Gastrocnemius medialis (tissue), 4 donors: Measurements from ENCODE around the gene HDAC5. TPM values are rescaled to one million over a fixed set of nuclear protein-coding genes. Genes with fewer than 3 reads are reported as not detected.

Experiments used
- ATAC-seq, 2 donors: fragments of 150-250 bp; one replicate each; pipeline ENCODE4 v1.9.1; 2016
- DNase-seq, 2 donors: peaks; one replicate each; pipeline ENCODE4 v3.0.0-alpha.2; 2019
- H3K27ac ChIP-seq, 4 donors: fragments of 200-600 bp; sonication (generic); 1 replicate in 1 of 4; 2 replicates in 3 of 4; pipeline ENCODE4 v1.5.1; 2016 to 2018; ENCODE audit warnings: mild to moderate bottlenecking in 2 of 4, moderate library complexity in 1 of 4
- H3K27me3 ChIP-seq, 3 donors: fragments of 200-600 bp; sonication (generic) in 2 of 3; 1 replicate in 1 of 3; 2 replicates in 2 of 3; pipeline versions ENCODE4 v1.5.1 to v1.6.0; 2016 to 2019; ENCODE audit warnings: mild to moderate bottlenecking in 1 of 3, moderate library complexity in 1 of 3
- H3K36me3 ChIP-seq, 2 donors: fragments of 200-600 bp; sonication (generic) in 1 of 2; one replicate each; pipeline ENCODE4 v1.5.1; 2017 to 2018
- H3K4me1 ChIP-seq, 2 donors: fragments of 200-600 bp; sonication (generic) in 1 of 2; one replicate each; pipeline ENCODE4 v1.5.1; 2016 to 2017; ENCODE audit warnings: mild to moderate bottlenecking in 2 of 2
- H3K4me3 ChIP-seq, 4 donors: fragments of 200-600 bp; sonication (generic) in 3 of 4; 1 replicate in 1 of 4; 2 replicates in 3 of 4; pipeline ENCODE4 v1.5.1; 2016 to 2019; ENCODE audit warnings: mild to moderate bottlenecking in 2 of 4
- H3K9me3 ChIP-seq, 3 donors: fragments of 200-600 bp; sonication (generic) in 2 of 3; 1 replicate in 1 of 3; 2 replicates in 2 of 3; pipeline ENCODE4 v1.5.1; 2016 to 2019
- POLR2A ChIP-seq, 2 donors: fragments of 450-650 bp; IDR thresholded peaks; one replicate each; pipeline ENCODE4 v1.6.1; 2017; ENCODE audit warnings: antibody characterized with exemption in 2 of 2, mild to moderate bottlenecking in 2 of 2, moderate library complexity in 2 of 2
- in situ Hi-C, 4 donors: fragments of 200-750 bp; cut with MboI; loops; one replicate each; pipeline versions ENCODE4 v1.15.0 to v1.8.0; 2017; ENCODE audit warnings: low sequenced_read_pairs in 4 of 4
- intact Hi-C: fragments of 100-400 bp; cut with DNase I; formaldehyde crosslinking; loops from one replicate; pipeline ENCODE4 v1.15.1; 2023; ENCODE audit warnings: low total_unique reads
- total RNA-seq, 4 donors: library from RNA; depleted of rRNA; stranded (reverse); fragments of >200 nt; gene quantifications; one replicate each; pipeline versions ENCODE4 v1.1.0 to v1.2.3, GENCODE V29; 2016
- TF ChIP-seq, protein P1 (sequence below), 5 experiments: fragments of 450-650 bp in 3 of 5; fragments of 200-600 bp in 2 of 5; sonication (generic) in 2 of 5; IDR thresholded peaks in 4 of 5; conservative IDR thresholded peaks in 1 of 5; 1 replicate in 4 of 5; 2 replicates in 1 of 5; pipeline ENCODE4 v1.5.1; 2016 to 2019; ENCODE audit warnings: antibody characterized with exemption in 5 of 5, mild to moderate bottlenecking in 3 of 5, moderate library complexity in 3 of 5

Gene HDAC5
- total RNA-seq: 100 to 1,000 TPM in 2 of 4 donors, 10 to 100 TPM in 2; 36.5 to 301 (median 88.0) TPM

DNA sequence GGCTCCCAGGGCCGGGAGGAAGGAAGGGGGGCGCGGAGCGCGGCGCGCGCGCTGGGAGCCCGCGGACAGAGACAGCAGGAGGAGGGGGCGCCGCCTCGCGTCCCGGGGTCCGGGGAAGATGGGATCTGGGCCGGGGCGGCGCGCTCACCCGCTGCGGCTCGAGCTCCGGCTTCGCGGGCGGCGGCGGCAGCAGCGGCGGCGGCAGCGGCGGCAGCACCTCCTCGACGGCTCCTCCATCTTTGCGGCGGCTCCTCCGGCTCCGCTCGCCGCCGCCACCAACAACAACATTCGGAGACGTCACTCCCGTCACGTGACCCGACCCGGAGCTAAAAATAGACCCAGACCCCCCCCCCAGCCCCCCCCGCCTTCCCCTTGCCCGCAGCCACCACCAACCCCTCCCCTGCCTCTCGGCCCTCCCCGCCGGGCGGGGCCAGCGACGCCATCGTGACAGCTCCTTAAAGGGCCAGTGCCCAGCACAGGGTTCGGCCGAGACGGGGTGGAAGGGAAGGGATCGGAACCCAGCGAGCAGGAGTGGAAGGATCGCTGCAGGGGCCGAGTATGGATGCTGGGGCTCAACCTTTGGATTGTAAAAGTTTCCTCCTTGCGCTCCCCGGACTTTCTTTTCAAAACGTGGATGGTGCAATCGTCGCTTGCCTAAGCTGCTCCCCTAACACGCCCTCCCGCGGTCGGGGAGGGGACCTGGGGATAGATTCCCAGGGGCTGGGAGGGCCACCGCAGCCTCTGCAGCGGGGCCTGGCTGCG is at the start of gene HDAC5:
HDAC5 (minus strand) TSS at position 286 of the 762 bp plus-strand sequence. CDS start 6,126 bp downstream, outside the sequence.
- H3K4me1 ChIP-seq: peaks cover 42 to 48% of the 10 kb centered on the region in 2 donors
- H3K27me3 ChIP-seq: no peaks in the 10 kb centered on the region
- in situ Hi-C loops (loop anchor here in 2 of 4 donors (5.0 to 10.0 kb wide), 2 partner anchors 56 to 59 kb away; partner anchors contain the start of gene LSM12 (in 2 of the 2)), intact Hi-C loops (loop anchor here (1.0 to 5.0 kb wide), 2 partner anchors 53 to 204 kb away; partner anchors contain the start of gene G6PC3)
- peak within 1 kb of the TSS; percentile 81 to 97 (median 89) for H3K4me3 ChIP-seq
- peak; percentile 92 to 97 for TF ChIP-seq POLR2A (IDR thresholded peaks at IDR 0.05)
- TF ChIP-seq, protein P1, sequence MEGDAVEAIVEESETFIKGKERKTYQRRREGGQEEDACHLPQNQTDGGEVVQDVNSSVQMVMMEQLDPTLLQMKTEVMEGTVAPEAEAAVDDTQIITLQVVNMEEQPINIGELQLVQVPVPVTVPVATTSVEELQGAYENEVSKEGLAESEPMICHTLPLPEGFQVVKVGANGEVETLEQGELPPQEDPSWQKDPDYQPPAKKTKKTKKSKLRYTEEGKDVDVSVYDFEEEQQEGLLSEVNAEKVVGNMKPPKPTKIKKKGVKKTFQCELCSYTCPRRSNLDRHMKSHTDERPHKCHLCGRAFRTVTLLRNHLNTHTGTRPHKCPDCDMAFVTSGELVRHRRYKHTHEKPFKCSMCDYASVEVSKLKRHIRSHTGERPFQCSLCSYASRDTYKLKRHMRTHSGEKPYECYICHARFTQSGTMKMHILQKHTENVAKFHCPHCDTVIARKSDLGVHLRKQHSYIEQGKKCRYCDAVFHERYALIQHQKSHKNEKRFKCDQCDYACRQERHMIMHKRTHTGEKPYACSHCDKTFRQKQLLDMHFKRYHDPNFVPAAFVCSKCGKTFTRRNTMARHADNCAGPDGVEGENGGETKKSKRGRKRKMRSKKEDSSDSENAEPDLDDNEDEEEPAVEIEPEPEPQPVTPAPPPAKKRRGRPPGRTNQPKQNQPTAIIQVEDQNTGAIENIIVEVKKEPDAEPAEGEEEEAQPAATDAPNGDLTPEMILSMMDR (IDR thresholded peaks at IDR 0.05 in 4 of 5, conservative IDR thresholded peaks at IDR 0.05 in 1 of 5): peak; percentile 59 to 78 (median 75)
- ATAC-seq (peak; percentile 93 to 94), DNase-seq (peak; percentile 94 to 96)
- H3K27ac ChIP-seq: peak within 1 kb of the TSS; percentile 93 to 99 (median 96)
- no peaks in the 10 kb centered on the region for H3K36me3 ChIP-seq
- H3K9me3 ChIP-seq: no peaks in the 10 kb centered on the region

DNA sequence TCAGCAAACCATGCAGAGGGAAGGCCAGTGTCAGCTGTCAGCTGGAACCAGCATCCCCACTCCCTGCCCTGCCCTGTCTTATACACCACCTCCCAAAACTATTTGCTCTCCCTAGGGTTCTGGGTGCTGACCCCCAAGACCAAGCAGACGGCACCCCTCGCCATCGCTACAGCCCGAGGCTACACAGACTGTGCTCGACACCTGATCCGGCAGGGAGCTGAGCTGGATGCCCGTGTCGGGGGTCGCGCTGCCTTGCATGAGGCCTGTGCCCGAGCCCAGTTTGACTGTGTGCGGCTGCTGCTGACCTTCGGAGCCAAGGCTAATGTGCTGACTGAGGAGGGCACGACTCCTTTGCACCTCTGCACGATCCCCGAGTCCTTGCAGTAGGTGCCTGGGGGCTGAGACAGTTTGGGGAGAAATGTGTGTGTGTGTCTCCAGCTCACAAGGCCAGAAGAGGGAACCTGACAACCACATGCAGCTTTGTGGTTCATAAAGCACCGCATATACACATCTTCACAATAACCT is 48.6 kb upstream of the HDAC5 start:
- H3K27ac ChIP-seq: peak overlapping the region; percentile 96 to 100 (median 99)
- H3K4me1 ChIP-seq: peaks cover 28 to 40% of the 10 kb centered on the region in 2 donors
- ATAC-seq (no peak), DNase-seq (no peak)
- H3K4me3 ChIP-seq: peak overlapping the region; percentile 60 to 82 (median 66)
- peaks cover 0 to 5% of the 10 kb centered on the region in 2 donors for H3K36me3 ChIP-seq
- H3K9me3 ChIP-seq: no peaks in the 10 kb centered on the region
- TF ChIP-seq, protein P1 (IDR thresholded peaks at IDR 0.05 in 4 of 5, conservative IDR thresholded peaks at IDR 0.05 in 1 of 5): no peak
- no peak for TF ChIP-seq POLR2A (IDR thresholded peaks at IDR 0.05)
- intact Hi-C loops: loop anchor here (5.0 kb wide), 1 partner anchor 40 kb away; no protein-coding TSS in a partner anchor
- no peaks in the 10 kb centered on the region for H3K27me3 ChIP-seq
- in situ Hi-C loops: loop anchor here in 1 of 4 donors (25.0 kb wide), 1 partner anchor 260 kb away; the partner anchor contains the start of gene MPP2

DNA sequence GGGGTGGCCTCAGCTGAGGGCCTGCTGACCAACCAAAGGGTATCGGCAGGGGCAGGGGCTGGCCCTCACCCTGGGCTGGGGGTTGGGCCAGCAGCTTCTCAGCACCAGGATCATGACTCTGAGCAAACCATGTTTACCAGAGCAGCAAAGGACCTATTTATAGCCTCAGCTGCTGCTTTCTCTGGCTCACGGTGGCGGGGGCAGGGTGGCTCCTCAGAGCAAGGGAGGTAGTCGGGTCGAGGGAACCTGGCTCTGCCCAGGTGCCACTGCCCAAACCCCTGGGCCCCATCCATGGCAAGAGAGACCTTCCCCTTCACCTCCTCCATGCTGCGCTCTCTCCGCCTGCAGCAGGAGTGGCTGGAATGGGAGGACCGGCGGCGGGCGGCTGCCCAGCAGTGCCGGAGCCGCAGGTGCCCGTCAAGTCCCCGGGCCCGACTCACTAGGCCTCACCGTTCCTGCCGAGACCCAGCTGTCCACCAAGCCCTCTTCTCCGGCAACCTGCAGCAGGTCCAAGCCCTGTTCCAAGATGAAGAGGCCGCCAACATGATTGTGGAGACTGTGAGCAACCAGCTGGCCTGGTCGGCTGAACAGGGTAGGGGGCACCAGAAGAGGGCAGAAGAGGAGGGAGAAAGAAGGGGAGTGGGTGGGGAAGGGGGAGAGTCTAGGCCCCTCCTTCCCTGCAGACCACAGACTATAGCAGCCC is 47.2 kb upstream of the HDAC5 start, which contains the start of gene ASB16:
ASB16 (plus strand) TSS at position 206 of the 703 bp plus-strand sequence; CDS start at position 292, 86 bp downstream.
- Histone ChIP-seq H3K9me3 (no peaks in the 10 kb centered on the region), H3K4me1 (peaks cover 28 to 39% of the 10 kb centered on the region in 2 donors), H3K27me3 (no peaks in the 10 kb centered on the region), H3K4me3 (peak within 1 kb of the TSS; percentile 60 to 82 (median 66)), H3K36me3 (peaks cover 0 to 5% of the 10 kb centered on the region in 2 donors), H3K27ac (peak within 1 kb of the TSS; percentile 96 to 100 (median 99))
- in situ Hi-C loops: loop anchor here in 1 of 4 donors (25.0 kb wide), 1 partner anchor 258 kb away; the partner anchor contains the start of gene MPP2
- DNase-seq (peak; percentile 80 to 90), ATAC-seq (peak; percentile 88 to 91)
- TF ChIP-seq POLR2A (IDR thresholded peaks at IDR 0.05): peak; percentile 89 to 96
- TF ChIP-seq, protein P1 (IDR thresholded peaks at IDR 0.05 in 4 of 5, conservative IDR thresholded peaks at IDR 0.05 in 1 of 5): peak in 3 of 5 experiments; percentile 15 to 44 (median 31)
- intact Hi-C loops: loop anchor here (5.0 kb wide), 1 partner anchor 42 kb away; no protein-coding TSS in a partner anchor

DNA sequence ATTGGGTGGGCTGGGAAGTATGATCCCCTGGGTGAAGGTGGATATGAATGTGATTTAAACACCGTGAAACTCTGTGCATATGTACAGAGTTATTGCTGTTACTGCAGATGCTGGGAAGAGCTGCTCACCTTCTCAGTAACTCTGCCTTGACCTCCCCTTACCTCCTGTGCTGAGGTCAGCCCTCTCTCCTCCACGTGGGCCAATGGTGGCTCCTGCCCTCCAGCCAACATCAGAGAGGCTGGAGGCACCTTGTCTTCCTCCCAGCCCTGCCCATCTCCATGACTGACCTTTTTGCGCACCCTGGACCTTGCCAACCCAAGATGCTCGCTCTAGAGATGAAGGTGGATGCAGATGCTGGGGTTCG is 46.7 kb upstream of the HDAC5 start:
- peaks cover 28 to 36% of the 10 kb centered on the region in 2 donors for H3K4me1 ChIP-seq
- intact Hi-C loops: loop anchor here (5.0 kb wide), 1 partner anchor 42 kb away; no protein-coding TSS in a partner anchor
- peak overlapping the region; percentile 96 to 100 (median 99) for H3K27ac ChIP-seq
- H3K36me3 ChIP-seq: peaks cover 0 to 5% of the 10 kb centered on the region in 2 donors
- DNase-seq (no peak), ATAC-seq (peak; percentile 56 to 58)
- no peaks in the 10 kb centered on the region for H3K27me3 ChIP-seq
- peak overlapping the region; percentile 60 to 82 (median 66) for H3K4me3 ChIP-seq
- no peak for TF ChIP-seq POLR2A (IDR thresholded peaks at IDR 0.05)
- TF ChIP-seq, protein P1 (IDR thresholded peaks at IDR 0.05 in 4 of 5, conservative IDR thresholded peaks at IDR 0.05 in 1 of 5): no peak
- no peaks in the 10 kb centered on the region for H3K9me3 ChIP-seq
- in situ Hi-C loops: loop anchor here in 1 of 4 donors (25.0 kb wide), 1 partner anchor 258 kb away; the partner anchor contains the start of gene MPP2
